DOHH2 (cell line): ENCODE data around the gene ALG3.

ENCODE experiments used
- H3F3A ChIP-seq: fragments of 200-600 bp; sonication (generic), shearing (Covaris generic); 2 replicates; pipeline ENCODE4 v1.6.0; 2016; ENCODE audit warnings: antibody characterized with exemption, mild to moderate bottlenecking; ENCODE audit not compliant: control insufficient read depth, insufficient read depth
- H3K27ac ChIP-seq: fragments of 200-600 bp; sonication (generic); 2 replicates; pipeline ENCODE4 v1.5.1; 2014; ENCODE audit warnings: low read depth, mild to moderate bottlenecking, low read length, moderate library complexity
- H3K27me3 ChIP-seq: fragments of 200-600 bp; sonication (generic); 2 replicates; pipeline ENCODE4 v1.6.1; 2014; ENCODE audit warnings: mild to moderate bottlenecking, low read length, mixed read lengths; ENCODE audit not compliant: control insufficient read depth
- H3K36me3 ChIP-seq: fragments of 200-600 bp; sonication (generic); 2 replicates; pipeline ENCODE4 v1.6.1; 2014; ENCODE audit warnings: mild to moderate bottlenecking, low read length, moderate library complexity, mixed read lengths; ENCODE audit not compliant: control insufficient read depth
- H3K4me1 ChIP-seq: fragments of 200-600 bp; sonication (generic); 2 replicates; pipeline ENCODE4 v1.6.1; 2014; ENCODE audit warnings: mild to moderate bottlenecking, low read length, mixed read lengths; ENCODE audit not compliant: control insufficient read depth
- H3K4me2 ChIP-seq: fragments of 200-600 bp; sonication (generic); 2 replicates; pipeline ENCODE4 v1.6.0; 2014; ENCODE audit warnings: mild to moderate bottlenecking, low read length, moderate library complexity
- H3K4me3 ChIP-seq: fragments of 200-600 bp; sonication (generic); 2 replicates; pipeline ENCODE4 v1.5.1; 2014; ENCODE audit warnings: mild to moderate bottlenecking, low read length, mixed read lengths
- H3K79me2 ChIP-seq: fragments of 200-600 bp; sonication (generic); 2 replicates; pipeline ENCODE4 v1.6.1; 2014; ENCODE audit warnings: mild to moderate bottlenecking, low read length, mixed read lengths; ENCODE audit not compliant: control insufficient read depth
- H3K9me2 ChIP-seq: fragments of 200-600 bp; sonication (generic); replicated peaks from 2 replicates; pipeline ENCODE4 v1.6.1; 2014; ENCODE audit warnings: mild to moderate bottlenecking, low read length, mixed read lengths; ENCODE audit not compliant: control insufficient read depth
- H3K9me3 ChIP-seq: fragments of 200-600 bp; sonication (generic); 2 replicates; pipeline ENCODE4 v1.6.1; 2014; ENCODE audit warnings: antibody characterized with exemption, low read length, mixed read lengths; ENCODE audit not compliant: control insufficient read depth, insufficient read depth
- H4K20me1 ChIP-seq: fragments of 200-600 bp; sonication (generic); 2 replicates; pipeline ENCODE4 v1.6.0; 2014; ENCODE audit warnings: low read depth, mild to moderate bottlenecking, antibody characterized with exemption, low read length, moderate library complexity; ENCODE audit not compliant: control insufficient read depth, insufficient read depth
- EZH2phosphoT487 ChIP-seq: fragments of 200-600 bp; sonication (generic); IDR thresholded peaks from 2 replicates; pipeline ENCODE4 v1.6.1; 2017; ENCODE audit warnings: borderline replicate concordance, mild to moderate bottlenecking, antibody characterized with exemption, low read length, moderate library complexity, mixed read lengths
- TF ChIP-seq, protein P1 (sequence below): fragments of 200-600 bp; sonication (generic); IDR thresholded peaks from one replicate; pipeline ENCODE4 v1.5.1; 2014; ENCODE audit warnings: antibody characterized with exemption, mild to moderate bottlenecking, low read depth, low read length; ENCODE audit not compliant: poor library complexity, severe bottlenecking

ALG3 gene

DNA sequence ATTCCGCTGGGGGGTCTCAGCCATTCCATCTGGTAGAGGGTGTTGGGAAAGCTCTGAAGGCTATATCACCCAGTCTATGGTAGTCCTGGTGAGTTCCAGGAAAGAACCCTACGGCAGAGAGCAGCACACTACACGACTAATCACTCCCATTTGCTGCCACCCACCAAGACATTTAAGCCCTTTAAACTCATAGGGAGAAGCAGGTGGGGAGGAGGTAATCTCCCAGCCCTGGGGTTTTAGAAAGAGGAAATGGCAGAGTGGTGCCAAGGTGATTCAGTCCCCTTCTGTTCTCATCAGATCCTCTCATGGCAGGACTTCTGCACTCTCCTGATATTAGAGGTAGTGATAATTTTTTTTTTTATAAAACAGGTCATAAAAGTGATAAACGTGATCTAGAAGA lies 29.9 kb downstream of the ALG3 start:
- Histone ChIP-seq H3K79me2 (no peaks in the 10 kb centered on the region), H3K4me1 (no peaks in the 10 kb centered on the region), H3K9me3 (no peaks in the 10 kb centered on the region), H3K27me3 (0 out of 2 replicates have a peak, but pooled peaks cover 7% of the 10 kb centered on the region), H3K4me3 (no peak overlapping the region), H4K20me1 (no peaks in the 10 kb centered on the region), H3K9me2 (no peaks in the 10 kb centered on the region), H3K27ac (no peak overlapping the region), H3K4me2 (no peak overlapping the region), H3K36me3 (no peaks in the 10 kb centered on the region), H3F3A (no peaks in the 10 kb centered on the region)
- no peak for TF ChIP-seq EZH2phosphoT487
- TF ChIP-seq, protein P1, sequence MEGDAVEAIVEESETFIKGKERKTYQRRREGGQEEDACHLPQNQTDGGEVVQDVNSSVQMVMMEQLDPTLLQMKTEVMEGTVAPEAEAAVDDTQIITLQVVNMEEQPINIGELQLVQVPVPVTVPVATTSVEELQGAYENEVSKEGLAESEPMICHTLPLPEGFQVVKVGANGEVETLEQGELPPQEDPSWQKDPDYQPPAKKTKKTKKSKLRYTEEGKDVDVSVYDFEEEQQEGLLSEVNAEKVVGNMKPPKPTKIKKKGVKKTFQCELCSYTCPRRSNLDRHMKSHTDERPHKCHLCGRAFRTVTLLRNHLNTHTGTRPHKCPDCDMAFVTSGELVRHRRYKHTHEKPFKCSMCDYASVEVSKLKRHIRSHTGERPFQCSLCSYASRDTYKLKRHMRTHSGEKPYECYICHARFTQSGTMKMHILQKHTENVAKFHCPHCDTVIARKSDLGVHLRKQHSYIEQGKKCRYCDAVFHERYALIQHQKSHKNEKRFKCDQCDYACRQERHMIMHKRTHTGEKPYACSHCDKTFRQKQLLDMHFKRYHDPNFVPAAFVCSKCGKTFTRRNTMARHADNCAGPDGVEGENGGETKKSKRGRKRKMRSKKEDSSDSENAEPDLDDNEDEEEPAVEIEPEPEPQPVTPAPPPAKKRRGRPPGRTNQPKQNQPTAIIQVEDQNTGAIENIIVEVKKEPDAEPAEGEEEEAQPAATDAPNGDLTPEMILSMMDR, result no peak

DNA sequence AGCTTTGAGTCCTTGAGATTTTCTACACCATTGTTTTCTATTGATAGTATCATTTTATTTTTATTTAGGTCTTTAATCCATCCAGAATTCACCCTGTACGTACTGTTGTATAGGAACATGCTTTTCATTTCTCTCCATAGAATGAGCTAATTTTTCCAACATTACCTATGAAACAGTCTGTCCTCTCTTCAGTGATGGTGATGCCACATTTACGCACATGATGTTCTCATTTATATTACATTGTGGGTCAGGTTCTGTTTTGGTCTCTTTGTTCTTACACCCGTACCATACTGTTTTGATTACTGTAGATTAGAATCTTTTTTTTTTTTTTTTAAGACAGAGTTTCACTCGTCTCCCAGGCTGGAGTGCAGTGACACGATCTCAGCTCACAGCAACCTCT lies 37.0 kb downstream of the ALG3 start:
- Histone ChIP-seq H3K4me1 (no peaks in the 10 kb centered on the region), H3K27ac (no peak overlapping the region), H3K79me2 (no peaks in the 10 kb centered on the region), H4K20me1 (no peaks in the 10 kb centered on the region), H3K36me3 (no peaks in the 10 kb centered on the region), H3K9me3 (no peaks in the 10 kb centered on the region), H3K27me3 (peaks cover 22% of the 10 kb centered on the region), H3K4me2 (no peak overlapping the region), H3F3A (no peaks in the 10 kb centered on the region), H3K9me2 (no peaks in the 10 kb centered on the region), H3K4me3 (no peak overlapping the region)
- TF ChIP-seq, protein P1, result no peak
- no peak for TF ChIP-seq EZH2phosphoT487

DNA sequence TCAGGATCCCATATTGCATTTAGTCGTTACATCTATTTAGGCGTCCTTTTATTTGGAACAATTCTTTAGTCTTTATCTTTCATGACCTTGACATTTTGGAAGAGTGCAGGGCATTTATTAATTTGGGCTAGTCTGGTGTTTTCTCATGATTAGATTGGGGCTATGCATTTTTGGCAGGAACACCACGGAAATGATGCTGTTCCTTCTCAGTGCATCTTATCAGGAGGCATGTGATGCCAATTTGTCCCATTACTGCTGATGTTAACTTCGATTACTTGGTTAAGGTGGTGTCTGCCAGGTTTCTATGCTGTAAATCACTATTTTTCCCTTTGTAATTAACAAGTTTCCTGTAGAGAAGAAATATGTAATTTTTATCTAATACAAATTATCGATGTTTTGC lies 37.5 kb downstream of the ALG3 start:
- peaks cover 26% of the 10 kb centered on the region for H3K27me3 ChIP-seq
- no peak overlapping the region for H3K4me2 ChIP-seq
- H3K9me3 ChIP-seq, result no peaks in the 10 kb centered on the region
- no peaks in the 10 kb centered on the region for H3K9me2 ChIP-seq
- H3F3A ChIP-seq, result no peaks in the 10 kb centered on the region
- no peaks in the 10 kb centered on the region for H3K4me1 ChIP-seq
- no peaks in the 10 kb centered on the region for H3K79me2 ChIP-seq
- H3K36me3 ChIP-seq, result no peaks in the 10 kb centered on the region
- H3K4me3 ChIP-seq, result no peak overlapping the region
- H3K27ac ChIP-seq, result no peak overlapping the region
- no peaks in the 10 kb centered on the region for H4K20me1 ChIP-seq
- TF ChIP-seq, protein P1, result no peak
- TF ChIP-seq EZH2phosphoT487, result no peak
